B cell (primary cell): ENCODE measurements around the gene G3BP1. TPM values are rescaled to one million over a fixed set of nuclear protein-coding genes. Genes with fewer than 3 reads are reported as not detected.
"Not testable (repeated sequence)": the region's sequence is repeated elsewhere in the genome, so short reads cannot be mapped to it uniquely, and the experiment has no call there.

ENCODE experiments used
- ATAC-seq: fragments of 200-7000 bp; cut with Tn5 transposase; one replicate; pipeline ENCODE4 v1.10.0; 2021; ENCODE audit warnings: low read depth, mild to moderate bottlenecking, moderate number of reproducible peaks, moderate library complexity
- CTCF ChIA-PET: fragments of 350-600 bp; sonication (Branson Sonifier 250); formaldehyde crosslinking; loops from one replicate; lab custom pipeline; 2021; ENCODE audit warnings: antibody characterized with exemption, inconsistent platforms; lab: Charles Lee
- POLR2A ChIA-PET: fragments of 350-600 bp; sonication (Branson Sonifier 250); formaldehyde crosslinking; loops from one replicate; lab custom pipeline; 2021; ENCODE audit warnings: antibody characterized with exemption; lab: Charles Lee
- DNase-seq: peaks from one replicate; pipeline ENCODE4 v3.0.0; 2013
- H2AFZ ChIP-seq: 2 replicates; pipeline ENCODE4 v1.6.1; 2012; ENCODE audit warnings: mild to moderate bottlenecking, low read depth, low read length; ENCODE audit not compliant: insufficient read depth, poor library complexity, severe bottlenecking
- H3K27ac ChIP-seq, 2 donors: 1 replicate in 1 of 2; 2 replicates in 1 of 2; pipeline ENCODE4 v1.5.1; 2012 to 2013; ENCODE audit warnings: low read length in 2 of 2, mild to moderate bottlenecking in 2 of 2, moderate library complexity in 1 of 2
- H3K27me3 ChIP-seq, 4 experiments: fragments of 200-600 bp in 1 of 4; sonication (generic) in 1 of 4; replicated peaks in 1 of 4; 1 replicate in 2 of 4; 2 replicates in 2 of 4; pipeline versions ENCODE4 v1.6.1 to v1.7.0; 2013 to 2016; ENCODE audit warnings: low read length in 3 of 4, mild to moderate bottlenecking in 2 of 4, mixed read lengths in 1 of 4, moderate library complexity in 1 of 4; ENCODE audit not compliant: insufficient read depth in 4 of 4, control insufficient read depth in 3 of 4; ENCODE audit errors: control extremely low read depth in 1 of 4
- H3K36me3 ChIP-seq, 2 experiments: replicated peaks in 1 of 2; 1 replicate in 1 of 2; 2 replicates in 1 of 2; pipeline versions ENCODE4 v1.6.1 to v1.7.1; 2013; ENCODE audit warnings: low read length in 1 of 2; ENCODE audit not compliant: insufficient read depth in 2 of 2, control insufficient read depth in 1 of 2; ENCODE audit errors: control extremely low read depth in 1 of 2, extremely low read depth in 1 of 2
- H3K4me1 ChIP-seq, 2 donors: fragments of 200-600 bp in 1 of 2; sonication (generic) in 1 of 2; 1 replicate in 1 of 2; 2 replicates in 1 of 2; pipeline versions ENCODE4 v1.5.1 to v1.6.1; 2013 to 2017; ENCODE audit warnings: low read length in 2 of 2; ENCODE audit not compliant: control insufficient read depth in 2 of 2, insufficient read depth in 2 of 2
- H3K4me2 ChIP-seq: replicated peaks from 2 replicates; pipeline ENCODE3; 2012; ENCODE audit warnings: mild to moderate bottlenecking, low read depth, low read length; ENCODE audit not compliant: poor library complexity, severe bottlenecking
- H3K4me3 ChIP-seq, 5 experiments: fragments of 200-600 bp in 1 of 5; sonication (generic) in 1 of 5; 1 replicate in 3 of 5; 2 replicates in 2 of 5; pipeline versions ENCODE4 v1.5.1 to v1.7.0; 2011 to 2016; ENCODE audit warnings: low read length in 4 of 5, mild to moderate bottlenecking in 4 of 5, low read depth in 2 of 5, control low read depth in 1 of 5, moderate library complexity in 1 of 5; ENCODE audit not compliant: insufficient read depth in 1 of 5; ENCODE audit errors: control extremely low read depth in 1 of 5, extremely low read depth in 1 of 5
- H3K79me2 ChIP-seq: fragments of 200-600 bp; sonication (generic); one replicate; pipeline ENCODE4 v1.6.0; 2016; ENCODE audit warnings: low read length; ENCODE audit not compliant: control insufficient read depth, insufficient read depth
- H3K9ac ChIP-seq: fragments of 200-600 bp; sonication (generic); 2 replicates; pipeline ENCODE4 v1.6.1; 2017; ENCODE audit warnings: mild to moderate bottlenecking, low read length, moderate library complexity
- H3K9me3 ChIP-seq, 3 donors: one replicate each; pipeline versions ENCODE4 v1.6.1 to v1.7.1; 2013; ENCODE audit warnings: low read length in 2 of 3; ENCODE audit not compliant: control insufficient read depth in 2 of 3, insufficient read depth in 1 of 3; ENCODE audit errors: control extremely low read depth in 1 of 3
- H4K20me1 ChIP-seq: 2 replicates; pipeline ENCODE4 v1.6.0; 2012; ENCODE audit warnings: mild to moderate bottlenecking, low read length; ENCODE audit not compliant: insufficient read depth, control insufficient read depth, poor library complexity, severe bottlenecking
- H3K27ac Mint-ChIP-seq: one replicate; pipeline ENCODE4 v1.8.0; 2021; ENCODE audit warnings: mixed read lengths
- H3K27me3 Mint-ChIP-seq: one replicate; pipeline ENCODE4 v1.8.0; 2021; ENCODE audit warnings: mixed read lengths
- H3K4me1 Mint-ChIP-seq: one replicate; pipeline ENCODE4 v1.8.0; 2021; ENCODE audit warnings: mixed read lengths
- H3K4me3 Mint-ChIP-seq: one replicate; pipeline ENCODE4 v1.8.0; 2021; ENCODE audit warnings: mixed read lengths
- H3K9me3 Mint-ChIP-seq: one replicate; pipeline ENCODE4 v1.8.0; 2022; ENCODE audit warnings: mixed read lengths; ENCODE audit not compliant: insufficient read depth
- CTCF ChIP-seq: fragments of 200-600 bp; IDR thresholded peaks from one replicate; pipeline ENCODE4 v1.8.0; 2022; ENCODE audit warnings: antibody characterized with exemption, mild to moderate bottlenecking
- EZH2 ChIP-seq: IDR thresholded peaks from 2 replicates; pipeline ENCODE4 v1.6.1; 2012; ENCODE audit warnings: borderline replicate concordance, low read depth, mild to moderate bottlenecking, moderate library complexity, low read length; ENCODE audit not compliant: insufficient read depth, poor library complexity, severe bottlenecking
- WGBS: methylation state at CpG from one replicate; pipeline ENCODE4 v1.1.5; 2013; ENCODE audit warnings: missing lambda C conversion rate; ENCODE audit not compliant: insufficient coverage; 5-methylcytosine and 5-hydroxymethylcytosine counted together
- intact Hi-C: fragments of 100-400 bp; cut with micrococcal nuclease; formaldehyde crosslinking; loops from one replicate; pipeline ENCODE4 v1.10.0; 2022
- polyA plus RNA-seq: library from polyadenylated mRNA; depleted of rRNA; stranded (reverse); fragments of >200 nt; gene quantifications from 2 replicates; pipeline ENCODE4 v1.2.3, GENCODE V29; 2012
- total RNA-seq, 2 donors: library from RNA; stranded (reverse); fragments of 120-200 nt in 1 of 2; gene quantifications; 1 replicate in 1 of 2; 2 replicates in 1 of 2; pipeline versions ENCODE4 v1.2.3 to v1.2.4, GENCODE V29; 2013 to 2022

The G3BP1 gene
- total and polyA plus RNA-seq, 2 donors (not counting 1 experiment from before 2014, with no cell fraction given), result 12.7 to 159 TPM

GRCh38 chr5:151829370-151829769 lies 57.6 kb downstream of the G3BP1 start:
- Histone ChIP-seq H2AFZ (no peak overlapping the region), H4K20me1 (no peaks in the 10 kb centered on the region), H3K9ac (no peak overlapping the region), H3K9me3 (peaks cover 0 to 18% (median 9%) of the 10 kb centered on the region in 3 donors), H3K36me3 (no peaks in the 10 kb centered on the region), H3K79me2 (no peaks in the 10 kb centered on the region), H3K4me3 (no peak overlapping the region), H3K4me2 (no peak overlapping the region), H3K27me3 (no peaks in the 10 kb centered on the region), H3K27ac (no peak overlapping the region), H3K4me1 (no peaks in the 10 kb centered on the region)
- intact Hi-C loops, result loop anchor here (5.0 kb wide), 1 partner anchor 518 kb away; no protein-coding TSS in a partner anchor
- Mint-ChIP-seq H3K27ac (no peak overlapping the region), H3K27me3 (no peaks in the 10 kb centered on the region), H3K4me1 (no peaks in the 10 kb centered on the region), H3K9me3 (peaks cover 7% of the 10 kb centered on the region), H3K4me3 (no peak overlapping the region)
- POLR2A ChIA-PET, result no interaction called here
- WGBS, result no CpG with 5 or more reads among the region's 1 CpG
- CTCF ChIA-PET, result interaction anchor here (1.3 to 10.9 kb wide), 2 partner anchors 30 to 313 kb away, joined by 3 to 323 read pairs; no protein-coding TSS in a partner anchor
- DNase-seq (no peak), ATAC-seq (no peak)
- TF ChIP-seq CTCF (no peak), EZH2 (no peak)

DNA sequence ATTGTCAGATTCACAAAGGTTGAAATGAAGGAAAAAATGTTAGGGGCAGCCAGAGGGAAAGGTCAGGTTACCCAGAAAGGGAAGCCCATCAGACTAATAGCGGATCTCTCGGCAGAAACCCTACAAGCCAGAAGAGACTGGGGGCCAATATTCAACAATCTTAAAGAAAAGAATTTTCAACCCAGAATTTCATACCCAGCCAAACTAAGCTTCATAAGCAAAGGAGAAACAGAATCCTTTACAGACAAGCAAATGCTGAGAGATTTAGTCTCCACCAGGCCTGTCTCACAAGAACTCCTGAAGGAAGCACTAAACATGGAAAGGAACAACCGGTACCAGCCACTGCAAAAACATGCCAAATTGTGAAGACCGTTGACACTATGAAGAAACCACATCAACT lies 61.1 kb downstream of the G3BP1 start:
- CTCF ChIA-PET, H3K27ac Mint-ChIP-seq, H3K36me3 ChIP-seq, H3K4me1 Mint-ChIP-seq, H3K27me3 ChIP-seq, POLR2A ChIA-PET, H3K9ac ChIP-seq, H2AFZ ChIP-seq, H3K4me3 ChIP-seq, intact Hi-C loops, DNase-seq, H3K4me2 ChIP-seq, H3K79me2 ChIP-seq, ATAC-seq, H3K27me3 Mint-ChIP-seq, H3K27ac ChIP-seq, H3K4me3 Mint-ChIP-seq, H4K20me1 ChIP-seq, H3K9me3 Mint-ChIP-seq, H3K4me1 ChIP-seq: not testable (repeated sequence)
- peaks cover 0 to 18% (median 9%) of the 10 kb centered on the region in 3 donors for H3K9me3 ChIP-seq
- 100% methylated on average over 1 of the region's 4 CpGs for WGBS
